K562 (cell line): ENCODE measurements around the gene TM7SF3. TPM values are rescaled to one million over a fixed set of nuclear protein-coding genes. Genes with fewer than 3 reads are reported as not detected.

Experiments
- ATAC-seq: fragments of 200-7000 bp; cut with Tn5 transposase; 3 replicates; pipeline ENCODE4 v1.9.1; 2020; ENCODE audit warnings: moderate library complexity
- BruUV-seq: library from RNA; stranded (reverse); fragments of 400-500 nt; replicated peaks from 2 replicates; lab custom pipeline; 2021; lab: Mats Ljungman, UMichigan
- CTCF ChIA-PET: fragments of 300-600 bp; formaldehyde crosslinking; extraction: SDS; loops from one replicate; lab custom pipeline; 2021; ENCODE audit warnings: low intra/inter-chr PET ratio; lab: Yijun Ruan, JAX
- POLR2A ChIA-PET: fragments of 300-600, 350-650 bp; sonication (Branson Sonifier 250); formaldehyde crosslinking; extraction: SDS; loops from one replicate; lab custom pipeline; 2021; ENCODE audit warnings: antibody characterized with exemption, inconsistent platforms; lab: Yijun Ruan, JAX
- DNase-seq, 4 experiments: peaks; one replicate each; pipeline versions ENCODE4 v3.0.0 to v3.0.0-alpha.2; 2011 to 2018; ENCODE audit warnings: low spot score in 3 of 4, mixed read lengths in 3 of 4; ENCODE audit errors: extremely low read depth in 1 of 4
- FAIRE-seq: peaks from 2 replicates; lab custom pipeline; 2011; peaks lifted over from hg19 to GRCh38; lab: Jason Lieb, UNC
- H2AFZ ChIP-seq: 2 replicates; pipeline ENCODE4 v1.6.0; 2011; ENCODE audit warnings: low read depth, low read length, control low read depth, inconsistent platforms
- H3K27ac ChIP-seq: fragments of 200-600 bp; 3 replicates; pipeline ENCODE4 v1.8.0; 2011; ENCODE audit warnings: low read depth, mild to moderate bottlenecking, control low read depth, inconsistent platforms, low read length, moderate library complexity, mixed read lengths; ENCODE audit errors: extremely low read depth
- H3K27me3 ChIP-seq, 2 experiments: fragments of 300-600 bp in 1 of 2; 2 replicates in 1 of 2; 3 replicates in 1 of 2; pipeline versions ENCODE4 v1.6.0 to v1.8.0; 2011; ENCODE audit warnings: inconsistent platforms in 2 of 2, low read length in 2 of 2, mild to moderate bottlenecking in 1 of 2, mixed read lengths in 1 of 2, moderate library complexity in 1 of 2; ENCODE audit not compliant: control insufficient read depth in 2 of 2, insufficient read depth in 2 of 2
- H3K36me3 ChIP-seq: fragments of 300-600 bp; 3 replicates; pipeline ENCODE4 v1.8.0; 2011; ENCODE audit warnings: mild to moderate bottlenecking, low read length, inconsistent platforms; ENCODE audit not compliant: control insufficient read depth, insufficient read depth
- H3K4me1 ChIP-seq, 2 experiments: fragments of 200-600 bp in 1 of 2; replicated peaks in 1 of 2; 2 replicates in 1 of 2; 3 replicates in 1 of 2; pipeline versions ENCODE4 v1.5.1 to v1.8.0; 2011; ENCODE audit warnings: inconsistent platforms in 2 of 2, low read length in 2 of 2, mild to moderate bottlenecking in 1 of 2, mixed read lengths in 1 of 2, moderate library complexity in 1 of 2; ENCODE audit not compliant: control insufficient read depth in 2 of 2, insufficient read depth in 2 of 2
- H3K4me2 ChIP-seq: 2 replicates; pipeline ENCODE4 v1.6.1; 2011; ENCODE audit warnings: low read length, control low read depth, inconsistent platforms, mixed read lengths; ENCODE audit not compliant: insufficient read depth
- H3K4me3 ChIP-seq: fragments of 200-600 bp; sonication (generic), shearing (Covaris generic); 2 replicates; pipeline ENCODE4 v1.5.1; 2016; ENCODE audit warnings: control low read depth, inconsistent platforms
- H3K79me2 ChIP-seq: fragments of 200-600 bp; 3 replicates; pipeline ENCODE4 v1.8.0; 2011; ENCODE audit warnings: low read length, inconsistent platforms; ENCODE audit not compliant: control insufficient read depth, insufficient read depth
- H3K9ac ChIP-seq, 2 experiments: 2 replicates each; pipeline versions ENCODE4 v1.6.0 to v1.6.1; 2011; ENCODE audit warnings: low read depth in 2 of 2, low read length in 2 of 2, control low read depth in 1 of 2, inconsistent platforms in 1 of 2, mild to moderate bottlenecking in 1 of 2, mixed read lengths in 1 of 2; ENCODE audit not compliant: insufficient read depth in 1 of 2
- H3K9me1 ChIP-seq: one replicate; pipeline ENCODE4 v1.6.0; 2011; ENCODE audit warnings: inconsistent platforms, mild to moderate bottlenecking, low read length, moderate library complexity; ENCODE audit not compliant: control insufficient read depth, insufficient read depth
- H3K9me3 ChIP-seq: replicated peaks from 2 replicates; pipeline ENCODE4 v1.5.1; 2011; ENCODE audit warnings: low read depth, low read length, inconsistent platforms; ENCODE audit not compliant: control insufficient read depth, insufficient read depth
- H4K20me1 ChIP-seq: replicated peaks from 2 replicates; pipeline ENCODE4 v1.6.1; 2011; ENCODE audit warnings: low read length, inconsistent platforms, mixed read lengths; ENCODE audit not compliant: control insufficient read depth, insufficient read depth
- CCAR2 ChIP-seq: fragments of 200-400 bp; formaldehyde crosslinking; IDR thresholded peaks from 2 replicates; pipeline ENCODE4 v1.6.1; 2017; ENCODE audit warnings: mild to moderate bottlenecking, low read depth, low read length
- GMEB1 ChIP-seq: fragments of 250-450 bp; sonication (Bioruptor Pico); IDR thresholded peaks from 2 replicates; pipeline ENCODE4 v1.4.0; 2020; ENCODE audit warnings: mild to moderate bottlenecking
- HMG20A ChIP-seq: fragments of 450-650 bp; formaldehyde crosslinking; conservative IDR thresholded peaks from 2 replicates; pipeline ENCODE4 v1.4.0; 2020; ENCODE audit warnings: mild to moderate bottlenecking, mixed read lengths
- ID3 ChIP-seq, 2 experiments: fragments of 250-450 bp in 1 of 2; fragments of 450-650 bp in 1 of 2; sonication (Bioruptor Pico) in 1 of 2; IDR thresholded peaks; 2 replicates each; pipeline versions ENCODE4 v1.6.1 to v1.8.0; 2016 to 2021; ENCODE audit warnings: mild to moderate bottlenecking in 2 of 2, moderate library complexity in 2 of 2, missing compliant biosample characterization in 1 of 2, missing genetic modification characterization in 1 of 2
- IRF2 ChIP-seq: sonication (generic); formaldehyde crosslinking; IDR thresholded peaks from 2 replicates; pipeline ENCODE4 v1.8.1; 2022; ENCODE audit warnings: mild to moderate bottlenecking, missing genetic modification reagents
- KAT8 ChIP-seq: fragments of 450-650 bp; IDR thresholded peaks from 2 replicates; pipeline ENCODE4 v1.6.1; 2016; ENCODE audit warnings: low read depth, mild to moderate bottlenecking
- LCOR ChIP-seq: sonication (generic); formaldehyde crosslinking; IDR thresholded peaks from 2 replicates; pipeline ENCODE4 v1.8.0; 2022; ENCODE audit warnings: mild to moderate bottlenecking, missing genetic modification reagents
- MAFG ChIP-seq: fragments of 450-650 bp; conservative IDR thresholded peaks from 2 replicates; pipeline ENCODE4 v1.6.1; 2016; ENCODE audit warnings: missing genetic modification characterization, missing compliant biosample characterization
- NCOR1 ChIP-seq: fragments of 450-650 bp; IDR thresholded peaks from 2 replicates; pipeline ENCODE4 v1.6.1; 2016; ENCODE audit warnings: mild to moderate bottlenecking, moderate library complexity
- U2AF2 ChIP-seq: fragments of 200-400 bp; formaldehyde crosslinking; optimal IDR thresholded peaks from 2 replicates; pipeline ENCODE3; 2017; ENCODE audit warnings: low read depth, mild to moderate bottlenecking, low read length
- ZBTB8A ChIP-seq: fragments of 450-650 bp; IDR thresholded peaks from 2 replicates; pipeline ENCODE4 v1.6.1; 2018; ENCODE audit warnings: mild to moderate bottlenecking, moderate library complexity; ENCODE audit not compliant: partially characterized antibody
- ZNF121 ChIP-seq: sonication (generic); formaldehyde crosslinking; conservative IDR thresholded peaks from 2 replicates; pipeline ENCODE4 v1.8.0; 2022; ENCODE audit warnings: missing genetic modification reagents
- ZNF274 ChIP-seq: IDR thresholded peaks from 2 replicates; pipeline ENCODE4 v1.6.1; 2011; ENCODE audit warnings: low read depth, mild to moderate bottlenecking, low read length, moderate library complexity, borderline replicate concordance
- WGBS: fragments of 100-300 bp; shearing (Covaris generic); methylation state at CpG from one replicate; pipeline ENCODE4 v1.1.6; 2016; ENCODE audit warnings: low coverage, mixed read lengths; ENCODE audit not compliant: insufficient coverage; ENCODE audit errors: missing lambda C conversion rate; 5-methylcytosine and 5-hydroxymethylcytosine counted together
- in situ Hi-C: fragments of 300-500 bp; cut with MboI; formaldehyde crosslinking; loops from 4 replicates; pipeline ENCODE4 v1.15.0; 2018; ENCODE audit warnings: inconsistent platforms, mixed read lengths
- intact Hi-C: fragments of 100-400 bp; cut with micrococcal nuclease; formaldehyde crosslinking; loops from 2 replicates; pipeline ENCODE4 v1.14.2; 2022
- polyA plus RNA-seq, 8 experiments: library from polyadenylated mRNA; depleted of rRNA in 4 of 8; stranded (reverse) in 5 of 8; unstranded in 3 of 8; fragments of >200 nt; fragmentation: Nextera tagmentation in 2 of 8; fragmentation: Illumina TruSeq in 1 of 8; extraction: Ambion mirVana in 2 of 8; extraction: Trizol in 1 of 8; gene quantifications; 2 replicates each; pipeline versions ENCODE4 v1.2.1 to v1.2.3, GENCODE V29; 2011 to 2014; ENCODE audit warnings: inconsistent platforms in 1 of 8, missing spikeins in 1 of 8
- total RNA-seq, 7 experiments: library from RNA; depleted of rRNA in 6 of 7; stranded (reverse); fragments of >200 nt in 6 of 7; fragmentation: Illumina TruSeq in 2 of 7; extraction: Trizol in 2 of 7; gene quantifications; 2 replicates each; pipeline versions ENCODE4 v1.2.1 to v1.2.3, GENCODE V29; 2011 to 2021; ENCODE audit warnings: low replicate concordance in 1 of 7
- TF ChIP-seq, protein P1 (sequence below): fragments of 250-450 bp; sonication (Bioruptor Pico); IDR thresholded peaks from 2 replicates; pipeline ENCODE4 v1.9.0; 2021; ENCODE audit warnings: mild to moderate bottlenecking
- TF ChIP-seq, protein P2 (sequence below): fragments of 150-350 bp; conservative IDR thresholded peaks from 2 replicates; pipeline ENCODE4 v1.6.1; 2014; ENCODE audit warnings: low read length

The TM7SF3 gene
- total and polyA plus RNA-seq, 9 of the 15 experiments (the other 6 are each of a cell fraction or from before 2014, with no cell fraction given): 9.3 to 90.4 (median 24.8) TPM

DNA sequence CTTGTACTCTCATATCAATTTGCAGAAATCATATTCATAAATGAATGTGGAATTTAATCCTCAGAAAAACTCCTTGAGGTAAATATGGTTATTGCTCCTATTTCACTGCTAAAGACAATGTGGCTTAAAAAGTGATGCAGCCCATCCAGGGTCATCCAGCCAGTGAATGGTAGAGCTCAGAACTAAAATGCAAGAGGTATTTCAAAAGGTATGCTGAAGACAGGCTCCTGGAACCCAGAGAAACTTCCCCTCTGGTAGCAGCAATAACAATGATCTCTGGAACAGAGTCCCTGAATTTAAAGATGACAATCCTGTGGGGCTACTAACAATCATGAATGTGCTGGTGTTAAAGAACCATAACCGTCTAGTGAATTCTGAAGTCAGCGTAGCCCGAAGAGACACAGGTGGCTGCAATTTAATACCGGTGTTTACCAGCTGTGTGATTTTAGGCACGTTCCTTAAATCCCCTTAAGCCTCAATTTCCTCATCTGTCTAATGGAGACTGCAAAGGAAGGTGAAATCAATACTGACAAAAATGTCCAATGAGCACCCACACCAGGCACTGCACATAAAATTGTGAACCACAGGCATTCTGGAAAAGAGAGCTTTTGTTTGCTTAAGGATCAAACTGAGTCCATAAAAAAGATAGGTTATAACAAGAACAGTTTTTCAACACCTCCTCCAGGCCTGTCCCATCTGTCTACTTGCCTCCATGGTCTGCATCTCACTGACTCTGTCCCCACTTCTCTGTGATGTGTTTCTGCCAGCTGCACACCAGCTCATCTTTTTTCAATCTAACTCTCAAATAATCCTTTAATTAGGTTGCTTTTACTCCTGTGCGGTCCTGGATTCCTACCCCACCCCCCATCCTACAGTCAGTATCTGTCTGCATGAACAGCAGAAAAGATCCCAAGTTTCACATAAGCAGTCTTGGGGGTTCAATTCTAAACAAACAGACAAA lies 10.5 kb downstream of the TM7SF3 start:
- 75% methylated on average over 6 of the region's 6 CpGs for whole genome bisulfite sequencing
- no peak for TF ChIP-seq CCAR2
- TF ChIP-seq, protein P1, sequence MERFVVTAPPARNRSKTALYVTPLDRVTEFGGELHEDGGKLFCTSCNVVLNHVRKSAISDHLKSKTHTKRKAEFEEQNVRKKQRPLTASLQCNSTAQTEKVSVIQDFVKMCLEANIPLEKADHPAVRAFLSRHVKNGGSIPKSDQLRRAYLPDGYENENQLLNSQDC (CRISPR knock-in tag): no peak
- no peak for TF ChIP-seq LCOR (CRISPR knock-in tag)
- TF ChIP-seq, protein P2, sequence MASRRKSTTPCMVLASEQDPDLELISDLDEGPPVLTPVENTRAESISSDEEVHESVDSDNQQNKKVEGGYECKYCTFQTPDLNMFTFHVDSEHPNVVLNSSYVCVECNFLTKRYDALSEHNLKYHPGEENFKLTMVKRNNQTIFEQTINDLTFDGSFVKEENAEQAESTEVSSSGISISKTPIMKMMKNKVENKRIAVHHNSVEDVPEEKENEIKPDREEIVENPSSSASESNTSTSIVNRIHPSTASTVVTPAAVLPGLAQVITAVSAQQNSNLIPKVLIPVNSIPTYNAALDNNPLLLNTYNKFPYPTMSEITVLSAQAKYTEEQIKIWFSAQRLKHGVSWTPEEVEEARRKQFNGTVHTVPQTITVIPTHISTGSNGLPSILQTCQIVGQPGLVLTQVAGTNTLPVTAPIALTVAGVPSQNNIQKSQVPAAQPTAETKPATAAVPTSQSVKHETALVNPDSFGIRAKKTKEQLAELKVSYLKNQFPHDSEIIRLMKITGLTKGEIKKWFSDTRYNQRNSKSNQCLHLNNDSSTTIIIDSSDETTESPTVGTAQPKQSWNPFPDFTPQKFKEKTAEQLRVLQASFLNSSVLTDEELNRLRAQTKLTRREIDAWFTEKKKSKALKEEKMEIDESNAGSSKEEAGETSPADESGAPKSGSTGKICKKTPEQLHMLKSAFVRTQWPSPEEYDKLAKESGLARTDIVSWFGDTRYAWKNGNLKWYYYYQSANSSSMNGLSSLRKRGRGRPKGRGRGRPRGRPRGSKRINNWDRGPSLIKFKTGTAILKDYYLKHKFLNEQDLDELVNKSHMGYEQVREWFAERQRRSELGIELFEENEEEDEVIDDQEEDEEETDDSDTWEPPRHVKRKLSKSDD: no peak
- no peak for TF ChIP-seq NCOR1
- no peak for TF ChIP-seq GMEB1 (CRISPR knock-in tag)
- no peak for TF ChIP-seq IRF2 (CRISPR knock-in tag)
- no peak for TF ChIP-seq KAT8
- no peak for TF ChIP-seq HMG20A (CRISPR knock-in tag)
- TF ChIP-seq ID3 (CRISPR knock-in tag; IDR thresholded peaks at IDR 0.05): no peak
- TF ChIP-seq ID3 (tag; IDR thresholded peaks at IDR 0.05): no peak
- no peak for TF ChIP-seq MAFG (tag)
- no peak for TF ChIP-seq ZNF274
- no peak for TF ChIP-seq ZBTB8A
- TF ChIP-seq U2AF2: no peak
- no peak for TF ChIP-seq ZNF121 (CRISPR knock-in tag)

More for the DNA sequence above, 10.5 kb downstream of the TM7SF3 start:
- FAIRE-seq (peak; percentile 66), ATAC-seq (no peak; the same call in 2 of the 3 replicates), DNase-seq (no peak)
- Histone ChIP-seq H3K4me3 (no peak overlapping the region), H3K4me1 (peaks cover 0 to 6% of the 10 kb centered on the region in 2 experiments; a peak in 1 of 5 replicates), H3K4me2 (no peak overlapping the region), H3K36me3 (no peaks in the 10 kb centered on the region), H3K9me3 (no peaks in the 10 kb centered on the region), H4K20me1 (no peaks in the 10 kb centered on the region), H2AFZ (no peak overlapping the region), H3K9ac (no peak overlapping the region), H3K9me1 (no peaks in the 10 kb centered on the region), H3K27ac (no peak overlapping the region), H3K79me2 (peaks cover 7% of the 10 kb centered on the region; the same call in 2 of the 3 replicates), H3K27me3 (no peaks in the 10 kb centered on the region)
- no TSS peak for BruUV-seq
- intact Hi-C loops: no loop called here
- ChIA-PET CTCF (no interaction called here), POLR2A (interaction anchor here (1.0 to 1.5 kb wide), 2 partner anchors 10 to 40 kb away, joined by 3 to 5 read pairs; partner anchors contain the start of gene TM7SF3)
- in situ Hi-C loops: no loop called here
